GM18526 (cell line): ENCODE results near the gene HGS.

ENCODE experiments used
- POLR2A ChIP-seq: IDR thresholded peaks from 3 replicates; pipeline ENCODE4 v1.6.1; 2011; ENCODE audit not compliant: insufficient read length; ENCODE audit errors: extremely low read depth

Gene HGS

DNA sequence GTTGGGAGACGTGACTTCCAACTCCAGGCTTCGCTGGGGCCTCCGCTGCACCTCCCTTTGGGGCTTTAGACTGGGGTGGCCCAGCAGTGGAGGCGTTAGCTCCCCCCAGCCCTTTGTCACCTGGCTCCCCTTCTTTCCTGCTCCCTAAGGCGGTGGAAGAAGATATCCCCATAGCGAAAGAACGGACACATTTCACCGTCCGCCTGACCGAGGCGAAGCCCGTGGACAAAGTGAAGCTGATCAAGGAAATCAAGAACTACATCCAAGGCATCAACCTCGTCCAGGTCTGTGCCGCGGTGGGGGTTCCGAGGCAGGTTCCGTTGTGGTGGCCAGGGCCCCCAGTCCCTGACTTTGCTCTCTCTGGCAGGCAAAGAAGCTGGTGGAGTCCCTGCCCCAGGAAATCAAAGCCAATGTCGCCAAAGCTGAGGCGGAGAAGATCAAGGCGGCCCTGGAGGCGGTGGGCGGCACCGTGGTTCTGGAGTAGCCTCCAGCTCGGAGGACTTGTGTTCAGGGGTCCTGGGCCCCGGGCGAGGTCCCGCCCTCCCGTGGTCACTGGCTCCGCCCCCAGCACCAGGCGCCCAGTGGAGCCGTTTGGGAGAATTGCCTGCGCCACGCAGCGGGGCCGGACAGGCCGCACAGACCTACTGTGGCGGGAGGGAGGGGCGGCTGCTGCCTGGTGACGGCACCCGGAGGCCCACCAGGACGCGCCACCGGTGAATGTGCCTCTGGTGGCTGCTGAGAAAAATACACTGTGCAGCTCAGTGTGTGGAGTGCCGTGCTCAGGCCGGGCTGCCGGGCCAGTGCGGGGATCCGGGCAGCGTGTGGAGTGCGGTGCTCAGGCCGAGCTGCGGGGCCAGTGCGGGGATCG is 23.2 kb downstream of the HGS start:
- peak; percentile 4 for TF ChIP-seq POLR2A

DNA sequence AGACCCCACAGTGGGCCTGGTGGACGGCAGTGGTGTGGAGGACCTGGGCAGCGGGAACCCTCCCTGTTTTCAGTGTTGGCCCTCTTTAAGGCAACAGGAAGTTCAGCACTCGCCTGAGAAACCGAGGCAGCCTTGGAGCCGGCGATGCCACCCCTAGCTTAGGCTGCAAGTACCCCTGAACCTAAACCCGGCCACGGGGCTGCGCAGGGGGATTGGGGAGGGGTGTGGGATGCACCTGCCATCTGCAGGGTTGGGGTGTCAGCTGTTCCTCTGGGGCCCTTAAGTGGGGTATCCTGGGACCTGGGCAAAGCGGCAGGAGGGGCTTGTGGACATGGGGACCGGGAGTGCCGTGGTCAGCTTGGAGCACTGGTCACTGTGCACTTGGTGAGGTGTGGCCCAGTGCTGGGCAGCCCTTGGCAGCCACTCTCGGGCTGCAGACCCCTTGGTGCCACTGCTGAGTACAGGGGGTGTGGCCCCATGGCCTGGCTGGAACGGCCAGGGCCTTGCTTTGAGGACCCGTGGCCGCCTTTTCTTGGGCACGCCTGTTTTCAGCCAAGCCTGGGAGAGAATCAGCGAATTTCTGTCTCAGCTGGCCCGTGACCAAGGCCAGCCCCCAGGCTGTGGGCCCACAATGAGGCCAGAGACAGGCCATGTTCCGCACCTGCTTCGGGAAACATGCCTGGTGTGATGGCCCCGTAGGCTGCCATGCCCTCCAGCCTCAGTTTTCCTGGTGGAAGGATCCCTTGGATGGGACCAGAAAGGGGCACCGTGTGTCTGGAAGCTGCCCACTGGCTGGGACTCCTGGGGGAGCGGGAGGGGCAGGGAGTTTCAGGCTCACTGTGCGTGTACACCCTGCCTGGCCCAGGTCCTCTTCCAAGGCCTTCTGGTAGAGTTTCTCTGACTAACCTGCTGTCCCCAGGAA is 24.2 kb downstream of the HGS start:
- TF ChIP-seq POLR2A: no peak

DNA sequence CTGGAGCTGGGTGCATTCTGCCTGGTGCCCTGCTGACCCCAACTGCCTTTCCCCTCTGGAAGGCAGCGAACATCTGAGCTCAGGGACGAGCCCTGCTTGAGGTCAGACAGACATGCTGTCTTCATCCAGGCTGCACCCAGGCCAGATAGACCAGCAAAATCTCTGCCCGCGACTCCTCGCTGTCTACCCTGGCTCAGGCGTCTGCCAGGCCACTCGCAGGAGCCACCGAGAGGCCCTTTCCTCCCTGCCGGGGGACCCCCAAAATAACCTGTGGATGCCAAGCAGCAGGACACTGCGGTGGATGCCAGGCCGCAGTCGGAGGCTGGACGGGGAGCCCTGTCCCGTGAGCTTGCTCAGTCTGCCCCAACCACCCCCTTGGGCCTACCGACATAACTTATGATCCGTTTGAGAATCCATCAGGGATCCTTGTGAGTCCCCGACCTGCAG is 25.0 kb downstream of the HGS start:
- TF ChIP-seq POLR2A: no peak

DNA sequence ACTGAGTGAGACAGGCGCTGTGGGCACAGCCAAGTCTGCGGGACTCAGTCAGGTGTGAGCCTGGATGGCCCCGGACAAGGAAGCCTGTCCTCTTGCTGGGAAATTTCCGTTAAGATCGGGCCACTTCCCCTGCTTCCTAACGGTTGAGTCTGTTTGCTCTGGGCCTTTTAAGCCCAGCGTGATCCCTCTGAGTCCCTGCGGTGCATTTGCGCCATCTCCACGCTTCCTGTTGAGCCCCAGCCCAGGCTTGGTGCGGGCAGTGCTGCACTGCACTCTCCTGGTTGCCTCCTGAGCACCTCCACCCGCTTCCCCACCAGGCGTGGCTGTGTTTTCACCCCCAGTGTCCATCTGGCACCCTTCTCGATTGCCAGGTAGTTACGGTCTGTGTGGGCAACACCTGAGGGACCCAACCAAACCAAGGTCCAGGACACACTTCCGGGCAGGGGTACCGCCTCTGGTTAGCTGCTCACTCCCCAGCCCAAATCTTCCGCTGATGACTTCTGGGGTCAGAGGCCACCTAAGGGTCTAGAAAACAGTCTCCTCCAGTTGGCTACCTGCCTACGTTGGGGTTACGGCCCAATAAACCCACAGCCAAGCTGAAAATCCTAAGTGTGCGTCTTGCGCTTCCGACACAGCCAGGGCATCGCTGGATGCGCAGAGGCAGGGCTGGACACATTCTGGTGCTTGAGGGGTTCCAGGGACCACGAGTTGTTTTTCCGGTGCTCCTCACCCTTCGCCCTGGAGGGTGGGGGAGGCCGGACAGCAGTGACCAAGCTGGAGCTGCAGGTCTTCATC is 26.9 kb downstream of the HGS start:
- no peak for TF ChIP-seq POLR2A

DNA sequence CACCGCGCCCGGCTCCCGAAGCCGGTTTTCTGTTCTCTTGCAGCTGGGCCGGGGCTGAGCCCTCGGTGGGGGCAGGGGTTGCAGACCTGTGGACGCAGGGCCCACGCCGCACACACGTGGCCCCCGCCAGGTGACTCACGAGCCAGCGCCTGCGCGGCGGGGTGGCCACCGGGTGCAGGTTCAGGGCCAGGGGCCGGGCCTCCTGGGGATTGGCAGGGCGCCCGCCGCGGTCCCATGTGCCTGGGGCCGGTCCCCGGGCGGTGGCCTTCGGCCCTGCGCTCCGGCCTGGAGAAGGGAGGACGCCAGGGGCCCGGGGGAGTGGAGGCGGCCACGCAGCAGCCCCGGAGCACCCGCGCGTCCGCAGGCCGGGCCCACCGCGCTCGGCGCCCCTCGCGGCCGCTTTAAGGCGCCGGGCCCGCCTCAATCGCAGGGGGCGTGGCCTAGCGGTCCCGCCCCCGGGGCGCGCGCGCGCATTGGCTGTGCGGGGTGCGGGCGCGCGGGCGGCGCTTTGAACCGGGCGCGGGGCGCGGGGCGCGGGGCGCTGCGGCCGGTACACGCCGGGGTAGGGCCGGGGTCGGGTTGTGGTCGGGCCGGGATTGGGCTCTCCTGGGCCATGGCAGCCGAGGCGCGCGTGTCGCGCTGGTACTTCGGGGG is 28.1 kb downstream of the HGS start, which contains the start of gene SLC25A10:
Gene SLC25A10, plus strand, starts transcription at position 471 of the 654 bp plus-strand sequence. Its CDS starts 143 bp downstream, at position 614.
- TF ChIP-seq POLR2A: peak; percentile 25

DNA sequence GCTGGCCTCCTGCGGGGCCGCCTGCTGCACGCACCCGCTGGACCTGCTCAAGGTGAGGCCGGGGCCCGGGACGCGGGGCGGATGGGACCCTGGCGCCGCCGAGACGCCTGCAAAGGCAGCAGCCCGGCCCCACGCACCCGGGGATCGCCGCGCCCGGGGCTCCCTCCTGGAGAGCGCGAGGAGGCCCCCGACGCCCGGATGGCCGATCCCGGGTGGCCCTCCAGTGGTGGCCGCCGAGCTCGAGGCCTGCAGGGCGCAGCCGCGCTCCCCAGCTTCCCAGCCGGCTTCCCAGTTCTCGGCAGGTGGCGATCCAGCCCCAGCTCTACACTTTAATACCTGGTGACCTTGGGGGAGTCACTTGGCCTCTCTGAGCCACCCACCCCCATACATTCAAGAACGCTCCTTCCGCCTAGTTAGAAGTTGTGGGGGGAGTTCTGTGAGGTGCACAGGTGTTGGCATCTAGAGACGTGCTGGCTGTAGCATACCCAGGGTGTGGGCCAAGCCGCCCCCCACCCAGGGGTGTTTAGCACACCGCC is 28.7 kb downstream of the HGS start:
- TF ChIP-seq POLR2A: peak; percentile 1

DNA sequence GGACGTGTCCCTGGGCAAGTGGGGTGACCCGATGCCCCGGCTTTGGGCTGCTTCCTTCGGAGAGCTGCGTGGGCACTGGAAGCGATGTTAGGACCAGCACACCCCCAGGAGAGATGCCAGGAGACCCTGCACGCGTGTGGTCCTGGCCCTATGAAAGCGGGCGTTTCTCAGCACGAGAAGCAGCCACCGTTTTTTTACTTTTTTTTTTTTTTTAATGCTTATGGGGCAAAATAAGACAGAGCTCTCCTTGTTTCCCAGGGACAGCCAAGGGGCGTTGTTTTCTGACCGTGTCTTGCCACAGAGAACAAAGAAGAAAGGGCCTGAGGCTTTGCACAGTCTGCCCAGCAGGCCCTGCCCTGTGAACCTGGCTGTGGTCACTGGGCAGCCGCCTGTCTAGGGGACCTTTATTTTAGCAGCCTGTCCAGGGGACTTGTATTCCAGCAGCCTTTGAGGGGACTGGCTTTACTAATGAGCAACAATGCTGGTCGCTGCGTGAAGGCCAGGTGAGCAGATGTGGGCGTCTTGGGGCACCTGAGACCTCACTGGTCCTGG is 29.3 kb downstream of the HGS start:
- TF ChIP-seq POLR2A: no peak

DNA sequence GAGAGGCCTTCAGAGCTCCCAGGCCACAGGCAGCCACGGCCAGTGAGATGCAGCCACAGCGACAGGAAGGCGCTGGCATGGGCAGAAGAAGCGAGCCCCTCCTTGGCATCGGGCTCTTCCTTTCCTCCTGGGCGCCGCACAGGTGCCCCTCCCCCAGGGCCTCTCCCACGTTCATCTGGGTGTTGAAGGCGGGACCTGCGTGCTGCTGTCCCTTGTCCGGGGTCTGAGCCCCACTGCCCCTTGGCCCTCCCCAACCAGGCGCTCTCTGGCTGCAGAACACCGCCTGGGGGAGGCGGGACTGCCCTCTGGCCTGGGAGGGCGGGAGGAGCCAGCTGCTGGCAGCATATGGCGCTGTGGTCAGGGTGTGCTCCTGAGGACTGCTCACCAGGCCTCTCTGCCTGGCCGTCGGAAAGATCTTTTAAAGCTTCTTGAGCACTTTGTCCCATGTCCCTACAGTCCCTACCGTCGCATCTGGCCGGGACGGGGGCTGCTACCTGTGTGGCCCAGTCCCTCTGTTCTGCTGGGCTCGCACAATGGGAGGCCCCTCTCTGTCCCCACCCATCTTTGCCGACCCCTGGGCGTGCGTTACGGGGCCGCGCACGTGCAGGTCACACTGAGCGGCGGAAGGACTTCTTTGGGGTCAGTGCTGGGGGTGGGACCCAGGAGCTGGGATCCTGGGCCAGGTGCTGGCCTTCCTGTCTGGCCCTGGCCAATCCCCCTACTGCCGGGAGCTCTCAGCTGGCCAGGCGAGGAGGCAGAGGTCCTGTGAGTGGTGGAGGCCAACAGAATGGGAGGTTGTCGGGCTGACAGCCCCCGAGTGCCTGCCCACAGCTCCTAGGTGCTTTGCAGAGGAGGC is 30.0 kb downstream of the HGS start:
- TF ChIP-seq POLR2A: no peak

DNA sequence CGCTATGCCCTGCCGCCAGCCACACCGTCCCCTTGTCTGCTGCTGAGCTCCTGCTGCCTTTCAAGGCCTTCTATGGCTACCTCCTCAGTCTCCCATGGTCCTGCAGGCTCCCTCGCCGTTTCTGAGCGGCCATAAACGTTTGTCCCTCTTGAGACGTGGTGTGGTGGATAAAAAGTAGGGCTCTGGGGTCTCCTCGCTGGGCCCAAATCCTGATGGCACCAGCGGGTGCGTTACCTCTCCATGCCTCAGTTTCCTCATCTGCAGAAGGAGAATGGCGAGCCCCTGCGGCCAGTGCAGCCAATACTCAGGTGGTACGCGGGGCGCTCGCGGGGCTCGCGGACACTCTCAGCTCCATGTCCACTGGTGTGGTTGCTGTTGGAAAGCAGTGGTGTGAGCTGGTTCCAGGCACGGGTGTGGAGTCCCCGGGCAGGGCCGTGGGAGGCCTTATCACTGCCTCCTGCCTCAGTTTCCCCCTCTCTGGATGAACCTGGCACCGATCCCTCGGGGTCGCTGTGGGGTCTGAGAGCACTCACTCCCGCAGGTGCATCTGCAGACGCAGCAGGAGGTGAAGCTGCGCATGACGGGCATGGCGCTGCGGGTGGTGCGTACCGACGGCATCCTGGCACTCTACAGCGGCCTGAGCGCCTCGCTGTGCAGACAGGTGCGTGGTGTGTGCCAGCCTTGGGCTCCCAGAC is 30.7 kb downstream of the HGS start:
- TF ChIP-seq POLR2A: no peak

DNA sequence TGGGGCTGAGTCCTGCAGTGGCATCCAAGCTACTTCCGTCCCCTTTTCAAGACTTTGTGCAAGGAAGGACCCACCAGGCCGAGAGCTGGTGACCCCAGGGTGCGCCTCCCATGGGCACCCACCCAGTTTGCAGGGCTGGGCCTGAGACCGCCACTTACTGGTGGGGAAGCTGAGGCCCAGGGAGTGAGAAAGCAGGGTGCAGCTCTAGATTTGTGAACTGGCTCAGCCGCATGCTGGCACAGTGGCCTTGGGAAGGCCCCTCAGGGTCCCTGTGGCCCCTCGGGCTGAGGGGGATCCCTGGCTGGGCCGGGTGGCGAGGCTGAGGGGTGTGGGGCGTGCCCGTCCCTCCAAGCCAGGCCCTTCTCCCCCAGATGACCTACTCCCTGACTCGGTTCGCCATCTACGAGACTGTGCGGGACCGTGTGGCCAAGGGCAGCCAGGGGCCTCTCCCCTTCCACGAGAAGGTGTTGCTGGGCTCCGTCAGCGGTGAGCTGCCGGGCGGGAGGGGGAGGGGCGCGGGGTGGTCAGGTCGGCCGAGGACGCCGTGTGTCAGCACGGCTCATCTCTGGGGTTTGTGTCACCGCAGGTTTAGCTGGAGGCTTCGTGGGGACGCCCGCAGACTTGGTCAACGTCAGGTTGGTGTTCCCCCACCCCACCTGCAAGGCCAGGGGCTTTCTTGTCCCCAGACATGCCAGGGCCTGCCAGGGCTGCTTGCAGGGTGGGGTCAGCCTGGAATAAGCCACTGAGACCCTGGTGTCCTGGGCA is 31.5 kb downstream of the HGS start:
- TF ChIP-seq POLR2A: no peak

DNA sequence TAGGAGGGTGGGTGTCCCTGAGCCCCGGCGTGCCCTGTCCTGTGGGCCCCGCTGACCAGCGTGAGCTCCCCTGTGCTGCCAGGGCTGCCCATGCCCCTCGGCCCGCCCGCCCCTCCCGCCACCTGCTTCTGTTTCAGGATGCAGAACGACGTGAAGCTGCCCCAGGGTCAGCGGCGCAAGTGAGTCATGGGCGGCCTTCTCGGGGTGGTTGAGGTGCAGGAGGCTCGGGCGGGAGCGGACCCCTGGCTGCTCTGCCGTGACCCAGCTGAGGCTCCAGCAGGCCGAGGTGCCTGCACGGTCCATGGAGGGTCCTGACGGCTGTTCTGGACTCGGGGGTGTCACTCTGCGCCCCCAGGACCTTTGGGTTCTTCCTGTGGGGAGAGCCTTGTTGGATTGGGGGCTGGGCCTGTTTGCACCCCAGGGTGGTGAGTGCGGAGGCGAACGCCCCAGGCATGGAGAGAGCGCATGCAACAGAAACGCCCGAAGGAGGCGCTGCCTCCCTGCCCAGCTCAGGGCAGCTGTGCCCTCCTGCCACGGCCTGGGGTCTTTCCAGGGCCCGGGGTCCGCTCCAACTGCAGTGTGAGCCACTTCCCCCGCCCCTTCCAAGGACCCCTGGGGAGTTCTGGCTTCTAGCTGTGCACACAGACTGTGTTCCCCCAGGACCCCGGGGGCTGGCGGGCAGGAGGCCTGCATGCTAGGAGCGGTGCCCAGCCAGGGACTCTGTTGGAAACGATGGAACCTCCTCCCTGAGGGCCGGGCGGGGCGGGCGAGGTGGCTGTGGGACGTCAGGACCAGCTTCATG is 32.3 kb downstream of the HGS start:
- TF ChIP-seq POLR2A: no peak
